ENCODE results near the gene GRK5.

DNA sequence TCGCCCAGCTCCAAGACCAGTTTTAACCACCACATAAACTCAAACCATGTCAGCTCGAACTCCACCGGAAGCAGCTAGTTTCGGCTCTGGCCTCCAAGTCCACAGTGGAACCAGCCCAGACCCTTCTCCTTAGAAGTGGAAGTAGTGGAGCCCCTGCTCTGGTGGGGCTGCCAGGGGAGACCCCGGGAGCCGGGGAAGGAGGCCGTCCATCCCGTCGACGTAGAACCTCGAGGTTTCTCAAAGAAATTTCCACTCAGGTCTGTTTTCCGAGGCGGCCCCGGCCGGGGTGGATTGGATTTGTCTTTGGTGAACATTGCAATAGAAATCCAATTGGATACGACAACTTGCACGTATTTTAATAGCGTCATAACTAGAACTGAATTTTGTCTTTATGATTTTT lies 247.6 kb downstream of the GRK5 start:
- TF ChIP-seq, protein P1, sequence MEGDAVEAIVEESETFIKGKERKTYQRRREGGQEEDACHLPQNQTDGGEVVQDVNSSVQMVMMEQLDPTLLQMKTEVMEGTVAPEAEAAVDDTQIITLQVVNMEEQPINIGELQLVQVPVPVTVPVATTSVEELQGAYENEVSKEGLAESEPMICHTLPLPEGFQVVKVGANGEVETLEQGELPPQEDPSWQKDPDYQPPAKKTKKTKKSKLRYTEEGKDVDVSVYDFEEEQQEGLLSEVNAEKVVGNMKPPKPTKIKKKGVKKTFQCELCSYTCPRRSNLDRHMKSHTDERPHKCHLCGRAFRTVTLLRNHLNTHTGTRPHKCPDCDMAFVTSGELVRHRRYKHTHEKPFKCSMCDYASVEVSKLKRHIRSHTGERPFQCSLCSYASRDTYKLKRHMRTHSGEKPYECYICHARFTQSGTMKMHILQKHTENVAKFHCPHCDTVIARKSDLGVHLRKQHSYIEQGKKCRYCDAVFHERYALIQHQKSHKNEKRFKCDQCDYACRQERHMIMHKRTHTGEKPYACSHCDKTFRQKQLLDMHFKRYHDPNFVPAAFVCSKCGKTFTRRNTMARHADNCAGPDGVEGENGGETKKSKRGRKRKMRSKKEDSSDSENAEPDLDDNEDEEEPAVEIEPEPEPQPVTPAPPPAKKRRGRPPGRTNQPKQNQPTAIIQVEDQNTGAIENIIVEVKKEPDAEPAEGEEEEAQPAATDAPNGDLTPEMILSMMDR (IDR thresholded peaks at IDR 0.05; ENCODE audit: low read depth, low read length, poor library complexity, severe bottlenecking) = no peak
- no peak for TF ChIP-seq EZH2phosphoT487 (IDR thresholded peaks at IDR 0.05; ENCODE audit: borderline replicate concordance, low read length)
